EL (cell line): Measurements from ENCODE around the gene IGSF3.
"Not testable (repeated sequence)": the region's sequence is repeated elsewhere in the genome, so short reads cannot be mapped to it uniquely, and the experiment has no call there.

Experiments
- DNase-seq: peaks from one replicate; pipeline ENCODE4 v3.0.0-alpha.2; 2016

Gene IGSF3

DNA sequence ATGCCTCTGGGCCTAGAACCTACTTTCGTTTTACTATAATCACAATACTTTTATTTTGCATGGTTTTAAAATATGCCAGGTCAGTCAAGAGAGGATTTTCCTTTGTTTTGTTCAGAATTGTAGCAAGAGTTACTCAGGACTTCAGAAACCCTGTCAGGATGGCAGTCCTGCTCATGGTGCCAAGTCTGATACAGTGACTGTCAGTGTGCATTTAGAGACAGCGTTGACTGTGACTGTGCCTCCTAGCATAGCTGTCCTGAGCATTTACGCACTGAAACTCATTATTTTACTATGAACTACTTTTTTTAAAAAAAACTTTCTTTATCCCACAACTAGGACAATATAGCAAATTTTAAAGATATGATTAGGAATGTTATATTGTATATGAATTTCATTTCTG is 73.6 kb downstream of the IGSF3 start:
- DNase-seq: not testable (repeated sequence)

- not testable (repeated sequence) for DNase-seq
These were observed 74.1 kb downstream of the IGSF3 start for GRCh38 chr1:116593401-116593800.

GRCh38 chr1:116591951-116592605 is 75.5 kb downstream of the IGSF3 start:
- DNase-seq: not testable (repeated sequence)

DNA sequence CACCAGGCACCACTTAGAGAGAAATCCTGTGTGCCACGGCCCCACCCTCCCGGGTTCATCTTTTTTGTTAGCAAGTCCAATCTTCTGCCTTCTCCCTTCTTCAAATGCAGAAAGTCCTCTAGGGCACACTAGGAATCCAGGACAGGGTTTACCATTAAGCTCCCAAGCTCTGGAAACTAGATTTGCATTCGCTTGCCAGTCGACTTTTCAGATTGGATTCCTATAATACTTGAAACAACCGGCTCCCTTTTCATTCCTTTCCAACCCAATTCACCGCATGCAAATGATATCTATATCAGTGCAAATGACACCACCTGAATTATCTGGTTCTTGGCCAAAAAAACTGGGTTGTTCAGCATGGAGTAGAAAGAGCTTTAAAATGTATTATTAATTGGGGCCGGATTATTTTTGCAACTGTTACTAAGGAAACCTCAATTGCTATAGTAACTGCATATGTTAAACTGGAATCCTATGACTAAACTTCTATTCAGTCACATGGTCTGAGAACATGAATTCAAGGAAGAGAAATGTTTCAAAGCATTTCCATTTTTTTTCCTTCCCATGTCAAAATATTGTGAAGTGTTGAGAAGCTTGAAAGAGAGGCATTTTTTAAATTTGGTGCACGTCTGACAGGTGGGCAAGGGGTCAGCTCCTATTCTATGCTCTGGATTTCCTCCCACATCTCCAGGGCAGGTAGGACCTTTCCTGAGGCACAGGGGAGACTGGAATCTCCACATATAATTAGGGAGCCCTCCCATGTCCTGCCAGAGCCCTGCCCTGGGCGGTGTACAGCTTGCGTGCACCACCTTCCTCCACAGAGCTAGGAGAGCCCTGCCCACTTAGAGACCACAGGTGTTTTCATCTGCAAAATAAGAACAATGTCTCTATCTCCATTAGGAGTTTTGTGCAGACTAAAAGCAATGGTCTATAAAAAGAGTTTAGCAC is 76.3 kb downstream of the IGSF3 start:
- DNase-seq: not testable (repeated sequence)

GRCh38 chr1:116590359-116591005 is 77.1 kb downstream of the IGSF3 start:
- not testable (repeated sequence) for DNase-seq

DNA sequence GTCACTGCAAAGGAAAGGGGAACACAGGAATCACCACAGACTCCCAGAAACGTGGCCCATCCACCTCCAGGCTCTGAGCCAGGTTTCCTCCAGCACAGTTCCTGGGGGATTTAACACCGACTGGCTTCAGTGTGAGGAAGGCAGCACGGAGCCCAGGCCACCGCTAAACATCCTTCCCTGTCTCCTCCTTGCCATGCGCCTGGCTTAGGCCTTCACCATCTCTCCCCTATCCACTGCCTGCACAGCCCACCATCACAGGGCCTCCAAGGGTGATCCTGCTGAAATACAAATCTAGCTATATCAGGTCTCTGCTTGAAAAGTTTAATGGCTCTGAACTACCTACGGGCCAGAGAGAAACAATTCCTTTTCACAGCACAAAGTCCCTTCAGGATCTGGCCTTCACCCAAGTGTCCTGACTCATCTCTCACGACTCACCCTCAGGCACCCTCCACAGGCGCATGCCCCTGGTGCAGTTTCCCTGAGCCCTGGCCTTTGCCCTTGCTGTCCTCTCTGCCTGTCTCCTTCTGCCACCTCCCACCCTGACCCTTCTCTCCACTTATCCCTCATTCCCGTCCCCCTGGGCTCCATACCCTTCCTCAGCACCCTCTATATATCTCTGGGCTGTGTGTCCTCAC is 78.3 kb downstream of the IGSF3 start:
- peak; percentile 40 for DNase-seq

DNA sequence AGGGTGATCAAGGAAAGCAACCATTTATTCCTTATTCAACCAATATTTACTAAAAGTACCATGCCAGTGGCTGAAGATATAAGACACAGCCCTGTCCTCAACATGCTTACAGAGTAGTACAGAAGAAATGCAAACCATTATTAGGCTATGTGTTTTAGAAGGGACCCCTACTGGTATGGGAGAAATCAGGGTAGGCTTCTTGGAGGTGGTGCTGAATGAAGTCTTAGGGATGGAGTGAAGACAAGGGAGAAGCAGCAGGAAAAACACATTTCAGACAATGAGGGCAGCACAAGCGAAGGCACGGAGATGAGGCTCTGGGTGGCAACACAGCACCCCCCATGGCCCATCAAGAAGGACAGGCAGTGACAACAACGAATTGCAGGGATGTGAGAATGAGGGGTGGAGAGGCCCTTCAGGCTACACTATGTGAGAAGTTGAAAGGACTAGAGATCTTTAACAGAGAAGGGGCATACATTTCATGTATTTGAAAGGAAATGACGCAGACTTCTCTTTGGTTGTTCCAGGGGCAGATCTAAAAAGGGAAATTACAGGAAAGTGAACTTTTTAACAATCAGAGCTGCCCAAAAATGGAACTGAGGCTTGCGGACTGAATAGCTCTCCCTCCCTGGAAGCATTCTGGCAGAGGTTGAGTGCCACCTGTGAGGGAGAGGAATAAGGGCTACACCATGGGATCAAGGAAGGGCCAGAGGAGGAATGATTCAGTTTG is 79.9 kb downstream of the IGSF3 start:
- DNase-seq: no peak

DNA sequence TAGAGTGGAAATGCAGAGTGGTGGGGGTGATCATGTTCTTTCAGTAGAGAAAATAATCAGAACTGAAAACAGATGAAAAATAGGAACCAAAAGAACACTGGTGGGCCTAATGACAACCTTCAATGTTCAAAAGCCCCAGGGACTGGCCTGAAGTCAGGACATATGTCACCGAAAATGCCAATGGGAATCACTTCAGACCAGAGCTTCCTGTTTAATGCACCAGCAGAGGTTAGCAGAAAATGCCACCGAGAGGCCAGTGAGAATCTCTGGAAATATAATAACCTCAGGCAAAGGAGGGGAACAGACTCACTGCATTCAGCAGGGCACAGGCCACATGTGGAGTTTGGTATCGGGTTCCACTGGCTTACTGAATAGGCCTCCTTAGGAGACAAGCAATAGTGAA is 80.8 kb downstream of the IGSF3 start:
- DNase-seq: peak; percentile 22

GRCh38 chr1:116585886-116586285 is 81.6 kb downstream of the IGSF3 start:
- no peak for DNase-seq

DNA sequence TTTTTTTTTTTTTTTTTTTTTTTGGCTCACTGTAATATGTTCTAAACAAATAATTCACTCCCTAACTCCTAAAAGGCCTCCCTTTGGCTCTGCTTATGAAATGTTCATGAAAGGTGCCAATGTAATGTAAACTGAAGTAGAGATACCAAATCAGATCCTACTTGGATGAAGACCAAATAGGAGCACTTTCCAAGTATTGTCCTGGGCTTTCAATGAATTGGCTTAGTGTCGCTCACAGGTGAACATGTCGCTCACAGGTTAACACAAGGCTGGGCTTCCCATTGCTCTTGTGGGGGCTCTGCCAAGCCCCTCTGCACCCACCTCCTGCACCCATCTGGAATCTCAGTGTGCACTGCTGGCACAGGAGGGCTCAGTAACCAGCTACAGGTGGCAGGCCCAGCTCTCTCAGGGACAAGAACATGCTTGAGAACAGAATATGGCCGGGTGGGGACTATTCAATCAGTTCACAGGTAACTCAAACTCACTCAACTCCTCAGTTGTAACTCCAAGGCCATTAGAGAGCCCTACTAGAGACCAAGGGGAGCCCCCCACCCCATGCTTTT is 86.1 kb downstream of the IGSF3 start:
- no peak for DNase-seq

DNA sequence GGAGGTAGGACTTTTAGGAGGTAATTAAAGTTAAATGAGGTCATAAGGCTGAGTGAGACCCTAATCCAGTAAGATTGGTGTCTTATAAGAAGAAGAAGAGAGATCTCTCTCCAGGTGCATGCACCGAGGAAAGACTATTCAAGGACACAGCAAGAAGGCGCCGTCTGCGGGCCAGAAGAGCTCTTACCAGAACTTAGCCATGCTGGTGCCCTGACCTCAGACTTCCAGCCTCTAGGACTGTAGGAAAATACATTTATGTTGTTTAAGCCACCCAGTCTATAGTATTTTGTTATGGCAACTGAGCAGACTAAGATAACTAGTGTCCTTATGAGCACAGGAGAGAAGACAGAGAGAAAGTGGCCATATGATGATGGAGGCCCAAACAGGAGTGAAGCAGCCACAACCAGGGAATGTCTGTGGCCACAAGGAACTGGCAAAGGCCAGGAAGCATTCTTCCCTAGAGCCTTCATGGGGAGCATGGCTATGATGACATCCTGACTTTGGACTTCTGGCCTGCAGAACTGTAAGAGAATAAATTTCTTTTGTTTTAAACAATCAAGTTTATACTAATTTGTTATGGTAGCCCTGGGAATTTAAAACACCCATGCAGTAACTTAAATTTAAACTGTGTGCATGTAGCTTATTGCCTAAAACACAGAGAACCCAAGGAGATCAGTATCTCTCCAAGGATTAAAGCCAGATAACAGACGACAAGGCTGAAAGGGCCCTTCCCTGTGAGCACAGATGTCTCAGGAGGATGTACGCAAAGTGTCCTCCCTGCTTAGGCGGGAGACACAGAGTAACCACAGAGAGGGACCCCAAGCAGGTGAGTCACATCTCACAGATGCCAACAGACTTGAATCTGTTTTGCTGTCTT is 86.8 kb downstream of the IGSF3 start:
- DNase-seq: no peak

- no peak for DNase-seq
These were observed 88.2 kb downstream of the IGSF3 start for GRCh38 chr1:116579259-116579875.

DNA sequence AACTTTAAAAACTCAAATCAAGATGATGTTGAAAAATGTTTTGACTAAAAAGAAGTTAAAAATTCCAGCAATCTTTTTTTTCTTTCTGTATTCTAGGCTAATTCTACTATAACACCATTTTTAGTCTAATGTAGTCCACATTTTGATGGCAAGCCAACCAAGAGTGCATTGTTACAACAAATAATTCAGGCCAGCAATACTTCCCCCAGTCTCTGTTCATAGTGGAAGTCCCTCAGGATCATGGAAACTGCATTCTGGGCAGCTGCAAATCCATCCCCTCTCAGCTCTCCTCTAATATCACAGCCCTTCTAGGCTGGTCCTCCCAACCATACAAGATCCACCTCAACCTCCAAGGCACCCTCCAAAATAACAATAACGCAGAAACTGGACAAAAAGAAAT is 89.0 kb downstream of the IGSF3 start:
- DNase-seq: no peak

- no peak for DNase-seq
These were observed 89.7 kb downstream of the IGSF3 start for GRCh38 chr1:116577759-116578314.

- DNase-seq: peak; percentile 67
These were observed 92.8 kb downstream of the IGSF3 start for GRCh38 chr1:116574581-116575291.

DNA sequence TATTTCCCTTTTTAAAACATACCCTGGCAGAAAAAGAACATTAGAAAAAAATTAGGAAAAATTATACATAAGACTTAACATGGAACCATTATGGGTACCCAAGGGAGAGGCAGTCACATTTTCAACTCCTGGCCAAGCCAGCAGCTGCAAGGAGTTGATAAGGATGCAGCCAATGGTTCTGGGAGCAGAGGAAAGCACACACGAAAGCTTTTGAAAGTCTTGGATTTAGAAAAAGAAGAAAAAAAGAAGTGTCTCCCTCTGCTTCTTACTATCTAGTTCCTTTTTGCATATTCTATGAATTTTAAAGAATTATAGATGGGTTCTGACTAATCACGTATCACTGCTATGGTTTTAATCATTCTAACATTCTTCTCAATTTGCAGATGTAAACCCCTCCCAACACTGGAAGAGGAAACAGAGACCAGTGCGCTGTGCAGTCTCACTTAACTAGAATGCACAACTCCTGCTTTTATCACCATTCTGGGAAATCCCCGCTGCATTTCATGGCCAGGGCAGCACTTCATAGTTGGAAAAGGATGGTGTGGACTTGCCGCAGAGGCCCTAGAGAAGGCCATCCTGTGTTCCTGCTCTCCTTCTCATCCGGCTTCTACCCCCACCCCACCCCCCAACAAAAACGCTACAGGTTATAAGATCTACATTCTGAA is 94.0 kb downstream of the IGSF3 start:
- DNase-seq: peak; percentile 60

DNA sequence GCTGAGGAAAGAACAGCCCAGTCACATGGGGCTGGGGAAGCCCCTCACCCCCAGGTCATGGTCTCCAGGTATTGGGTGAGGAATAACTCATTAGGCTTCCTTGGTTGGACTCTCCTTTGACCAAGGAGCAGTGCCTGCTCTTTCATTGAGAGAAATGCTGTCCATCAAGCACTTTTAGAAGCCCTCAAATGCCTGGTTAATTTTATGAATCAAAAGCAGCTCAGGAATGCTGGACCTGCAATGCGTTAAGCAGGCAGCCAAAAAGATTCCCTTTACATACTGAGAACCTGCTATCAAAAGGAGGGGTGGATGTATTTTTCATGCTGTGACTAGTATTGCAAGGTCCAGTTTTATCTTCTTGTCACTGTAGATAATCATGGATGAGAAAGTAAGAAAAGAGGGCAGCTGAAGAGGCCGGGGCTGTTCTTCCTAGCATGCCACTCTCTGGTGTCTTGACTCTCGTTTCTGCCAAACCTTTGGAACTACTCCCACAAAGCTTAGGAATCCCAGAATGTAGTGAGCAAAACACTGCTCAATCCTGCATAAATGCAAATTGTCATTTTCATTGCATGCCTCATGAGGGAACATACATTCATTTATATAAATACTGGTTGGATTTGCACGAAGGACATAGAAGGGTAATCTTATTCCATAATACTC is 94.6 kb downstream of the IGSF3 start:
- no peak for DNase-seq

GRCh38 chr1:116572099-116572498 is 95.4 kb downstream of the IGSF3 start:
- DNase-seq: no peak
